GM18861 (cell line): ENCODE measurements around the gene NDUFB2.
A peak's percentile ranks its signal among the peaks of the same experiment; 100 is the strongest.
"Not testable (repeated sequence)": the region's sequence is repeated elsewhere in the genome, so short reads cannot be mapped to it uniquely, and the experiment has no call there.

Experiments used
- ATAC-seq: cut with Tn5 transposase; IDR thresholded peaks from one replicate; pipeline ENCODE4 v1.9.1; 2021; ENCODE audit not compliant: unreplicated experiment

The NDUFB2 gene

DNA sequence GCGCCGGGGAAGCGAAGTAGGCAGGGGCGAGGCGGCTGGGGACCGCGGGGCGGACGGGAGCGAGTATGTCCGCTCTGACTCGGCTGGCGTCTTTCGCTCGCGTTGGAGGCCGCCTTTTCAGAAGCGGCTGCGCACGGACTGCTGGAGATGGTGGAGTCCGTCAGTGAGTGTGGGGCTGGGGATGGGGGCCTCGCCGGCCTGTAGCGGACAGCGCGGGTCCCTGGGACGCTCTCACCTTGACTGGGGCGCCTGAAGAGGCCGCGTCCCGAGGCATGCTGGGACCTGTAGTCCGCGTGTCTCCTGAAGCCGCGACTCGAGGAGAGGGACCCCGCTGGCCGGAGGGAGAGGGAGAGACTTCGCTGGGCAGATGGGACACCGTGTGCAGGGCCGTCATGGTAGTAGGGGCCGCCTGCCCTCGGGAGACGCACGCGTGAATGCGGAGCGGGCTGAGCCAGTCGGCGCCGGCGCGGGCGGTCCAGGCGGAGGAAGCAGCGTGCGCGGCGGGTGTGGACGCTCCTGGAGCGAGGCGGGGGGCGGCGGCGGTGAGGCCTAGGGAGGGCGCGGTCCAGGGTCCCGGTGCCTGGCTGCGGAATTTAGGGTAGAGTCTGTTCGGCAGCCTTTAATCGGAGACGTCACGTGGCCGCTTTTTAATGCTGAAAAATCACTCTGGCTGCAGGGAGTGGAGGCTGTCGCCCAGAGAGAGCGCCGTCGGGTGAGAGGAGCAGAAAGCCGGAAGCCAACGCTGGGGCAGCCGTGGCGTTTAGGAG is at the start of gene NDUFB2:
Gene NDUFB2, plus strand, starts transcription at position 29 of the 767 bp plus-strand sequence. Its CDS starts 37 bp downstream, at position 66.
- peak; percentile 82 for ATAC-seq

DNA sequence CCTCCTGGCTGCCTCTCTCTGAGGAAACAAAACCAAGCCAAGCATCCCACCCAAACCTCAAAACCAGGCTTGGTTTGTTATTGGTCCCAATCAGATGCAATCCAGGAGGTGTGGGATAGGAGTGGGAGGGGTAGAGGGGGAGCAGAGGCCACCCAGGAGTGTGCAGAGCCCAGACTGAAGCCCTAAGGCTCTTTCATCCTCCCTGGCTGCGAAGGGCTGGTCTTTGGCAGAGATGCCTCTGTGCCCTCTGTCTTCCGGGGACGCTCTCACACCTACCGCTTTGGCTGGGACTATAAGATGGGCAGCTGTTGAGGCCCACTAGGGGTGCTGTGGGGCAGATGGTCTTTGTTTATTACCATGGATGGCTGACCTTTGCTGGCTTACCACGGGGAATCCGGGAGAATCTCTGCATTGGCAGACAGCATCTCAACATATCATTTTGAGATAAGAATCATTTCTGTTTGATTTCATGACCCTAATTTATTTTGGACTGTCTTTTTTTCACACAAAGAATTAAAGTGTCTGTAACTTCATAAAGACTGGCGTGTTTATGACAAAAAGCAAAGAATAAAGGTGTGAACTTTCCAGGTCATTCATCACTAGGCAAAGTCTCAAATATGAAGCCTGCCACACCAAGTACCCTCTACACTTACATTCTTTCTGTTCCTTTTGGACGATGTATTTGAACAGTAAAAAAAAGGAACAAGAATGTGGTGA is 49.4 kb upstream of the NDUFB2 start:
- ATAC-seq = peak; percentile 88

DNA sequence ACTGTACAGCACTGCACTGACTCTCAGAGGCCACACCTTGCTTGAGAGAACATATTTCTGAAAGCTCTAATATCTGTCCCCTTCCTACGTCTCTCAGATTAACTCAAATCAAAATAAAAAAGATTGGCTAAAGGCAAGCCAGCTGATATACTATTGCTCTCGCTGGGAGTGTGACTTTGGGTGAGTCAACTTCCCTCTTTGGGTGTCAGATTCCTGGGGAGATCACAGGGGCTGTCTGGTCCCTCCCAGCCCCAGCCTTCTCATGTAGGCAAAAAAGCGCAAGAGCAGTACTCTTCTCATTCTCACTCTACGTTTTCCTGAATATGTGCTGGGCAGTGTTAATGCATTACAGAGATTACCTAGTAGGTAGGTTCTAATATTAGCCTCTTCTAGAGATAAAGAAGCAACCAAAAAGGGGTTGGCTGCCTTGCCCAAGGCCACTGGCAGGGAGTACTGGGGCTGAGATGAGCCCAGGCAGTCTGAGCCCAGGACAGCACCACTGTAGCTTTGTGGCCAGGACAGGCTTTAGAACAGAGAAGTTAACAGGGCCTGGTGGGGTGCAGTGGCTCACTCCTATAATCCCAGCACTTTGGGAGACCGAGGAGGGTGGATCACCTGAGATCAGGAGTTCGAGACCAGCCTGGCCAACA is 46.8 kb upstream of the NDUFB2 start:
- no peak for ATAC-seq

DNA sequence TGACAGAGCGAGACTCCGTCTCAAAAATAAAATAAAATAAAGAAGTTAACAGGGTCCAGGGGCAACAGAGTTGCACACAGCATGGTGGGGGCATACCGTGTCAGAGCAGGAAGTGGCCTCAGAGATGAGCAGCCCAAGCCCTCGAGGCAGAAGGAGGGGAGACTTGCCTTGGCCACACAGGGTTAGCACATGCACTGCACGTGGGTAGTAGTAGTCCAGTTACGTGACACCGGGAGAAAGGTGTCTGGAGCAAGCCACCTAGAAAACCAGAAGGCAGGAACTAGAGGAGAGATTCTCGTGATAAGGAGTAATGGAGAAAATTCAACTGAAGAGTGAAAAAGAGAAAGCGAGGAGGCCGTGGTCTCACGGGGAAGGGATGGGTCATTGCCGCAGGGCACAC is 46.1 kb upstream of the NDUFB2 start:
- ATAC-seq = no peak

DNA sequence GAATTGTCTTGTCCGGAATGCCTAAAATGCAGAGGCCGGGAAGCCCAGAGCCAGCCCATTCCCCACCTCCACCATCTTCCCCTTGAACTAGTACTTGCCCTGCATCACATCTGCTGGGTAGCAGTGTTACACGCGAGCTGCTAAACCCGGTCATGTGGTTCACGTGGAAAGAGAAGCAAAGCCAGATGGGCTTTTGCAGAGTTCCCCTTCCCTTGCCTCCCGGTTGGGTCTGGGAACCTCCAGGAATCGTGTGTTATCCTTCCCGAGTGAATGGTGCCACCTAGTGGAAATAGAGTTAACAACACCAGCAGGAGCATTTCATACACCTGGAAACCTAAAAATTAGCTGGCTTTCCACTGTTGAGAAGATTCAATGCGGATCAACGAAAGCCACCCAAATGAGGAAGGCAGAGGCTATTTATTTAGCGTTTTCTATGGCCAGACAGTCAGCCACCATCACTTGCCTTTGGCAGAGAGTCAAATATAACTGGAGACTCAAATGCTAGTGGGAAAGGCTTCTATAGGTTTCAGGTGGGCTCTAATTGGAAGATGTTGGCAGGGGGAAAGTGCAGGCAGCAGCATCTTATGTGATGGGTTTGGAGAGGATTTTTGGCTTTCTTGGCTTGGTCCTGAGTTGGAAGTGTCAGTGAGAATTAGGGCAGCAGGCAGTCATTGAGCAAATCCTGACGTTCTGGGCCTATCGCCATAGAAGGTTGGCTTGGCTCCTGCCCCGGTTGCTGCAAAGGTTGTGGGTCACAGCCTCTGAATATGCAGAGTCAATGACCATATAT is 43.0 kb upstream of the NDUFB2 start:
- no peak for ATAC-seq

DNA sequence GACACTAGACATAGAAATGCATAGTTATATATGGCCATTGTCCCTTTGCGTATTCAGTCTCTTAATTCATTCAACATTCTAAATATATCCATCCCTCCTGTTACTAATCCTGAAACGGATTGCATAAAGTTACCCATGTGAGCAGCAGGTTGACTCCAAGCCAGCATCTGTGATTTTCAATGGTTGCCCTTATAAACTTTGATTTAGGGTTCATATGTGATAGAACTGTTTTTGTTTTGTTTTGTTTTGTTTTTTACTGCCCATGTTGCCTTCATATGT is 42.5 kb upstream of the NDUFB2 start:
- ATAC-seq = no peak

DNA sequence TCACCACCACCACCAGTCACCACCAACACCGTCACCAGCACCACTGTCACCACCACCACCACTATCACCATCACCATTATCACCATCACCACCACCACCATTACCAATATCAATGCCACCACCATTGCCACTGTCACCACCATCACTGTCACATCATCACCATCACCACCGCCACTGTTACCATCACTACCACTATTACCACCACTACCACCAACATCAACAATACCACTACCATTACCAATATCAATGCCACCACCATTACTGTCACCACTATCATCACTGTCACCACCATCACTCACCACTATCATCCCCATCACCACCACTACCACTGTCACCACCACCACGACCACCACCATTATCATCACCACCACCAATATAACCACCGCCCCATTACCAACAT is 41.8 kb upstream of the NDUFB2 start:
- no peak for ATAC-seq

DNA sequence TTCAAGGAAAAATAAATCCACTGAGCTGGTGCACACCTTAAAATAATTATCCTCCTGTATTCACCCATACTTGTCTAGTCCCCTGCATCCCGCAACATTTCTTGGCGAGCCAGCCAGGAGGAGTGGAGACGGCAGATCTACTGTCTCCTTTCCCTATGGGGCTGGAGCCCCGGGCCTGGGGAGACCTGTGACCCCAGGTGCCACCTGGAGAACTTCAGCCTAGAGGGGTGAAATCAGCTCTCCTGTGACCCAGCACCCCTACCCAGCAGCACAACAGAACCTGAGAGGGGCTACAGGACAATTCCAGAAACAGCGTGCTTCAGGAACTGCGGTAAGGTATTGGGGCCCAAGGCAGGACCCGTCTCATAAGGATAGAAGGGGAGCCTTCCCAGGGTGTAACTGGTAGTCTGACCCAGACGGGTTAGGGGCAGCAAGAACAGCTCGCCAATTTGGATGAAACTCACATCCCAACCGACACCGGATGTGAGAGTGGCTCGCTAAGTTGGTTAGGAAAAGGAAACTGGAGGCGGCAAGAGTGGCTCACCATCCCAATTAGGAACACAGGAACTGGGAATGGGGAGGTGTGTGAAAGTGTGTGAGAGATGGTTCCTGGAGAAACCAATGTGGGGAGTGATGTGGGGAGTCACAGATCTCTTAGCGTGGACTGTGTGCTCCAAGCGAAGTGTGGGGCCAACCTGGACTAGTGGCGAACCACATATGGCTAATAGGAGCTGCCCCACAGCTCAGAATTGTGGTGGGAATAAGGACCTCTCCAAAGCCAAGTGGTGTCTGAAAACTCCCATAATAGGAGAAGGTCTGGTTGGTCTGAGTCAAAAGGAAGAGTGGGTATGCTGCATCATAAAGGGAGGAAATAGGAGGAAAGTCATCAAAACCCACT is 40.7 kb upstream of the NDUFB2 start:
- no peak for ATAC-seq

DNA sequence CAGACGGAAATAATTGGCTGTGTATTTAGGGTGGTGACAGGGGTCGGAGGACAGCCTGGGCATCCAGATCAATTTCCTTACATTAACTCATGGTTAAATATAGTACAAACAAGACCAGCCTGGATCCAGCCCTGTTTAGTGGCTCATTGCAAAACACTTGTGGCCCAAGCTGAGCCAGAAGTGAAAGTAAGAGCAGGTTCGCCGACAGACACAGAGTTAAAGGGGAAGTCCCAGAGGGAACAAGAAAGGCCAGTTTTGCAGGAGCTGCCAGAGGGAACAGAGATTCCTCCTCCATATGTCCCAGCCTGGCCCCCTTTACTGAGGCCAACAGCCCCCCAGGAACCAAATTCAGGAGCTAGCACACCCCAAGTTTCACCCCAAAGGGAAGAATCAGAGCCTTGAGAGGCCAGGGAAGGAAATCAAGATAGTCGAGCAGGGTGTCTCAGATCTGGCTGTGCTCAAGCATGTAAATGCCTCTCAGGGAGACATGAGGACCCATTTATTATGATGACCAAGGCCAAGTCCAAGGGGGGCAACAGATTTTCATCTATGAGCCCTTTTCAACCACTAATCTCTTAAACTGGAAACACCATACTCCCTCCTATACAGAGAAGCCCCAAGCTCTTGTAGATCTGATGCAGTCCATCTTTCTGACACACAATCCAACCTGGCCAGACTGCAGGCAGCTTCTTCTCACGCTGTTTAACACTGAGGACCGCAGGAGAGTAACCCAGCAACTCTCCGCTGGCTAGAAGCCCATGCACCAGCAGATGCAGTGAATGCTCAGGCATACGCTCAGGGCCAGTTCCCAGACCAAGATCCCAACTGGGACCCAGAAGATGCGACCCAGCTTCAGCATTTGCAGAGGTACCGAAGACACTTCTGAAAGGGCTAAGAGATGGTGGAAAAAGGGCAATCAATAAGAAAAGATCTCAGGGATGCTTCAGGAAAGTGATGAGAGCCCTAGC is 39.7 kb upstream of the NDUFB2 start:
- ATAC-seq = peak; percentile 79

DNA sequence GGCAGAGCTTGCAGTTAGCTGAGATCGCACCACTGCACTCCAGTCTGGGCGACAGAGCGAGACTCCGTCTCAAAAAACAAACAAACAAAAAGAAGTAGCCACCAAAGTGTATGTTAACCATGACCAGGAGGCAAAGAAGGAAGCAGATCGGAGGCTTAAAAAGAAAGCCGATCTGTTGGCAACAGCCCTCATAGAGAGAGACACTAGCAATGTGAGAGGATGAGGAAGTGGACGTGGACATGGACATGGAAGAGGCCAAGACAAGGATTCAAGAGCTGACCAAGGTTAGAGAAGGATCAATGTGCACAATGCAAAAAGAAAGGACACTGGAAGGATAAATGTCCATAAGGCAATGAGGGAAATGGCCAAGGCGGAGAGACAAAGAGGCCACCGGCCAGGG is 38.6 kb upstream of the NDUFB2 start:
- no peak for ATAC-seq

DNA sequence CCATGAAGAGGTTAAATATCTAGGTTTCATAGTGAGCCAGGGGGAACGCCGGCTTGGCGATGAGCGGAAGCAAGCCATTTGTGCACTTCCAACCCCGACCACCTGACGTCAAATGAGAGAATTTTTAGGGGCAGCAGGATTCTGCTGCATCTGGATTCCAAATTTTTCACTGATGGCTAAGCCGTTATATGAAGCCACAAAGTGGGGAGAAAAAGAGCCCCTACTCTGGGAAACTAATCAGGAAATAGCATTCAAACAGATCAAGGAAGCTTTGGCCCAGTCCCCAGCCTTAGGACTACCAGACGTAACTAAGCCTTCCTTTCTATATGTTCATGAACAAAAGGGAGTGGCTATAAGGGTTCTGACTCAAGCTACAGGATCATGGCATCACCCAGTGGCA is 36.7 kb upstream of the NDUFB2 start:
- ATAC-seq = no peak

DNA sequence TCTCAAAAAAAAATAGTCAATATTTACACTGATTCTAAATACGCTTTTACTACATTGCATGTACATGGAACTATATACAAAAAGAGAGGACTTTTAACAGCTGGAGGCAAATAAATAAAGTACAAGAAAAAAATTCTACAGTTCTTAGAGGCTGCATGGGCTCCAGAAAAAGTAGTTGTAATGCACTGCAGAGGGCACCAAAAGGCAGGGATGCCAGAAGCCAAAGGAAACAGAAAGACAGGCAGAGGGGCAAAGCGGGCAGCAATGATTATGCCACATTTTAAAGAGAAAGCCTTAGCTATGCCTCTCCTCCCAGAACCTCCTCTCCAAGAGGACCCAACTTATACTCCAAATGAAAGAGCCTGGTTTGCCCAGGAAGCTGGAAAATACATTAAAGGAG is 35.4 kb upstream of the NDUFB2 start:
- no peak for ATAC-seq

DNA sequence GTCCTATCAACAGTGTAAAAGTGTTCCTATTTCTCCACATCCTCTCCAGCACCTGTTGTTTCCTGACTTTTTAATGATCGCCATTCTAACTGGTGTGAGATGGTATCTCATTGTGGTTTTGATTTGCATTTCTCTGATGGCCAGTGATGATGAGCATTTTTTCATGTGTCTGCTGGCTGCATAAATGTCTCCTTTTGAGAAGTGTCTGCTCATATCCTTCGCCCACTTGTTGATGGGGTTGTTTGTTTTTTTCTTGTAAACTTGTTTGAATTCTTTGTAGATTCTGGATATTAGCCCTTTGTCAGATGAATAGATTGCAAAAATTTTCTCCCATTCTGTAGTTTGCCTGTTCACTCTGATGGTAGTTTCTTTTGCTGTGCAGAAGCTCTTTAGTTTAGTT is 33.6 kb upstream of the NDUFB2 start:
- ATAC-seq = not testable (repeated sequence)

DNA sequence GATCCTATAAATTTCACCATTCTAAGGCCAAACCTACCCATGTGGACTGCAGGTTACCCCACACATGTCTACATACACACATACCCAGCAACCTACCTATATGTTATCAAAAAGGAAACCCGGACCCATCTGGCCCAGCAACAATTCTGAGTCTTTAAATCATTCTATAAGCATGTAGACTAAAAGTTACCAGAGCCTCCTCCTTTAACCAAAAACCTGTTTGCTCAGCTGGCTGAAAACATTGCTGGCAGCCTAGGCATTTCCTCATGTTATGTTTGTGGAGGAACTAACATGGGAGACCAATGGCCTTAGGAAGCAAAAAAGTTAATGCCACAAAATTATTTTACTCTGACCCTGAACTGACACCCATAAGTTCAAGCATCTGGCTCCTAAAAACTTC is 29.0 kb upstream of the NDUFB2 start:
- no peak for ATAC-seq

DNA sequence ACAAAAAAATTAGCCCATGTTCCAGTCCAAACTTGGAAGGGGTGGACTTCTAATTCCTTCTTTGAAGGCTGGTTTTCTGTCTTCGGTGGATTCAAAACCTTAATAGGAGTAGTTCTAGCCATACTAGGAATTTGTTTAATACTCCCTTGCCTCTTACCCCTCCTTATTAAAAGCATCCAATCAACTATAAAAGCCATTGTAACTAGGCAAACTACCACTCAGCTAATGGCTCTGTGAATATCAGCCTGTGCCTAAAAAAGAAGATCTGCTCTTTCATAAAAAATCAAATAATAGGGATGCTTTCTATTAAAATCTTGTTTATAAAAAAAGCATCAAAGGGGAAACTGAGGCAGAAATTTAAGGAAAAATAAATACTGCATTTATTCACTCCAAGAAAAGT is 27.9 kb upstream of the NDUFB2 start:
- no peak for ATAC-seq

DNA sequence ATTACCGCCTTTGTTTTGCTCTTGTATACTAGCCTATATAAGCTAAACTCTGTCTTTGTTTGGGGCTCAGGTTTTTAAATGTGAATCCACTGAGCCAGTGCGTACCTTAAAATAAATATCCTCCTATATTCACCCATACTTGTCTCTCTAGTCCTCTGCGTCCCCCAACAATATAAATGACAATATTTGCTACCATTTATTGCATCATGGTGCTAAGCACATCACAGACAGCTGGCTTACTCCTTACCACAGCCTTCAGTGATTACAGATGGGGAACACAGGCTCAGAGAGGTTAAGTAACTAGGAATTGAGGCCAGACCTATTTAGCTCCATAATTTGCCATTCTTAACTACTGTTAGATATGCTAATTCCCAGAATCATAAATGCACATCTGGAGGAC is 27.2 kb upstream of the NDUFB2 start:
- ATAC-seq = no peak

DNA sequence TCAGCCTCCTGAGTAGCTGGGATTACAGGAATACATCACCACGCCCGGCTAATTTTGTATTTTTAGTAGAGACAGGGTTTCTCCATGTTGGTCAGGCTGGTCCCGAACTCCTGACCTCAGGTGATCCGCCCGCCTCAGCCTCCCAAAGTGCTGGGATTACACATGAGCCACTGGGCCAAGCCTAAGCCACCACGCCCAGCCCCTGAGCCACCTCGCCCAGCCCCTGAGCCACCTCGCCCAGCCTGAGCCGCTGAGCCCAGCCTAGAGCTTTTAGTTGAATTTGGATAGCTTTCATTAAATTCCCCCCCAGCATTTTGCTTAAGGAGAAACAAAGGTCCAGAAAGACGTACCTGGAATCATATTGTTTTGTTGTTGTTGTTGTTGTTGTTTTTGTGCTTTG is 26.6 kb upstream of the NDUFB2 start:
- ATAC-seq = not testable (repeated sequence)

DNA sequence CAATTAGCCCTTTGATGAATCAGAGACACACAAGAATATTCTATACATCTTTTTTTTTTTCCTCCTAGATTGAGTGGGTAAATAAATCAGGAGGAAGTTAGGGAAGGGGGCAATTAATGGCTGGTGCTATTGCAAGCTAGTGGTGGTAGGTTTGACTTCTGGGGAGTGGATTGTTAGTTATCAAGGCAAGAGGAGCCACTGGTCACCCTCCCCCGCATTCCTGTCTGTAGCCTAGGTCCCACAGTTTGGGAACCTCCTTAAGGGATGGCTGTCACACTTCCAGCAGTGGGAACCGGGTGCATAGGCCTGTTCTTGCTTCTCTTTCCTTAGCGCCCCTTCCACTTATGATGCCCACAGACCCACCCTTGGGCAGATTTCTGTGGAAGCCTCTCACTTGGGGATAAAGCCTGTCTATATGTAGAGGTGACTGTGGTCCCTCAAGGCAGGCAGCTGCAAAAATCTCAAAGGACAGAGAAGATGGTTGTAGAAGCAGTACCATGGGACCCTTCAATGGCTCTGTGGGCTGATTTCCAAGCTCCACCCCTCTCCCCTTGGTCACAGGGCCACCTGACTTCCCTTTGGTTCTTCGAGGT is 26.1 kb upstream of the NDUFB2 start:
- no peak for ATAC-seq

DNA sequence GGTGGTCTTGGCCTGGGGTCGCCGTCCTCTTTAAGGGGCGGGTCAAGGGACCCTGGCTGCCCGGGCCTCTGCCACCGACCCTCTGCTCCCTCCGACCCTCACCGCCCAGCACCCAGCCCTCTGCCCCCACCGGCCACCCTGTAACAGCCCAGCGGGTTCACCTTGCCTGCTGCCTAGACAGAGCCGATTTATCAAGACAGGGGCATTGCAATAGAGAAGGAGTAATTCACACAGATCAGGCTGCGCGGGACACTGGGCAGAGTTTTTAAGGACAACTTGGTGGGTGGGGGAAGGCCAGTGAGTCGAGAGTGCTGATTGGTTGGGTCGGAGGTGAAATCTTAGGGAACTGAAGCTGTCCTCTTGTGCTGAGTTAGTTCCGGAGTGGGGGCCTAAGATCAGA is 24.5 kb upstream of the NDUFB2 start:
- ATAC-seq = no peak
